ENCODE results near the gene SLC27A5.
"Not testable (repeated sequence)": the region's sequence is repeated elsewhere in the genome, so short reads cannot be mapped to it uniquely, and the experiment has no call there.

The SLC27A5 gene

DNA sequence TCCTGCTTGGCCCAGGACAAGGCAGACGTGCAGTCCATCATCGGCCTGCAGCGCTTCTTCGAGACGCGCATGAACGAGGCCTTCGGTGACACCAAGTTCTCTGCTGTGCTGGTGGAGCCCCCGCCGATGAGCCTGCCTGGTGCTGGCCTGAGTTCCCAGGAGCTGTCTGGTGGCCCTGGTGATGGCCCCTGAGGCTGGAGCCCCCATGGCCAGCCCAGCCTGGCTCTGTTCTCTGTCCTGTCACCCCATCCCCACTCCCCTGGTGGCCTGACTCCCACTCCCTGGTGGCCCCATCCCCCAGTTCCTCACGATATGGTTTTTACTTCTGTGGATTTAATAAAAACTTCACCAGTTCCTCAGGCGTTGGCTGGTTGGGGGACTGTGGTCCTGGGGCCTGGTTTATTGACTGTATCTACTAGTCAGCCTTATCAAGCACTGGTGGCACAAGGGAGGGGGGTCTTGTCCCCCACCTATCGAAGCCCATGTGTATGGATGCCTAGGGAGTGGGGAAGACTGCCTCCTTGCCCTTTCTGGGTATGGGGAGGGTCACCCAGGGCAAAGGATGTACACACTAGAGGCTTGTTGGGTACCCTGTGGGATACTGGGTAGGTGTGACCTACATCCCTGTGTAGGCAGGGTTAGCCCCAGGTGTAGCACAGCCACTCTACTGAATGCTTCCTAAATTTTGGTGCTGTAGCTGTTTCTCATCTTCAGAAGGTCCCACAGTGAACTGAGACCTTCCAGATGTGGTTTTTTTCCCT, 38.8 kb upstream of the SLC27A5 start:
- DNase-seq (ENCODE audit: low spot score), result no peak

- DNase-seq (ENCODE audit: low spot score), result no peak
Measured at GRCh38 chr19:58549664-58550361, 38.0 kb upstream of the SLC27A5 start.

- no peak for DNase-seq (ENCODE audit: low spot score)
Measured at GRCh38 chr19:58548859-58549663, 37.3 kb upstream of the SLC27A5 start.

DNA sequence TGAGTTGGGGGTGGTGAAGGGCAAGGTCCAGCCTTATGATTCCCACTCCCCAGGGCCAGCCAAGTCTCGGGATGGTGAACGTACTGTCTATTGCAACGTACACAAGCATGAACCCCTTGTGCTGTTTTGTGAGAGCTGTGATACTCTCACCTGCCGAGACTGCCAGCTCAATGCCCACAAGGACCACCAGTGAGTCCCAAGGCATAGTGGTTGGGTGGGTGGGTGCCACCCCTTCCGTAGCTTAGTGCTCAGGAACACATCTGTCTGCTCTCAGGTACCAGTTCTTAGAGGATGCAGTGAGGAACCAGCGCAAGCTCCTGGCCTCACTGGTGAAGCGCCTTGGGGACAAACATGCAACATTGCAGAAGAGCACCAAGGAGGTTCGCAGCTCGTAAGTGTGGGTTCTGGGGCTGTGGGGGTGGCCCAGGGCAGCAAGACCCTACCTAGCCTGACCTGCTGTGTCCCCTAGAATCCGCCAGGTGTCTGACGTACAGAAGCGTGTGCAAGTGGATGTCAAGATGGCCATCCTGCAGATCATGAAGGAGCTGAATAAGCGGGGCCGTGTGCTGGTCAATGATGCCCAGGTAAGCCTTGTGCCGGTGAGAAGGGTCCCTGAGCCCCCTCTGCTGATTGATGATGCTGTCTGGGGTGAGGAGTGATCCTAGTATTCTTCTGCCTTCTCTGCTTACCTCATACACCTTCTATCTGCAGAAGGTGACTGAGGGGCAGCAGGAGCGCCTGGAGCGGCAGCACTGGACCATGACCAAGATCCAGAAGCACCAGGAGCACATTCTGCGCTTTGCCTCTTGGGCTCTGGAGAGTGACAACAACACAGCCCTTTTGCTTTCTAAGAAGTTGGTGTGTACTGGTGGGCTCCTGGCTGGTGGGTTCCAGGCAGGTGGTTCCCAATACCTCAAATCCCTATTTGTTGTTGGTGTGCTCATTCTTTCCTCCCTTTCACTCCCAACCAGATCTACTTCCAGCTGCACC, 35.8 kb upstream of the SLC27A5 start:
- no peak for DNase-seq (ENCODE audit: low spot score)

DNA sequence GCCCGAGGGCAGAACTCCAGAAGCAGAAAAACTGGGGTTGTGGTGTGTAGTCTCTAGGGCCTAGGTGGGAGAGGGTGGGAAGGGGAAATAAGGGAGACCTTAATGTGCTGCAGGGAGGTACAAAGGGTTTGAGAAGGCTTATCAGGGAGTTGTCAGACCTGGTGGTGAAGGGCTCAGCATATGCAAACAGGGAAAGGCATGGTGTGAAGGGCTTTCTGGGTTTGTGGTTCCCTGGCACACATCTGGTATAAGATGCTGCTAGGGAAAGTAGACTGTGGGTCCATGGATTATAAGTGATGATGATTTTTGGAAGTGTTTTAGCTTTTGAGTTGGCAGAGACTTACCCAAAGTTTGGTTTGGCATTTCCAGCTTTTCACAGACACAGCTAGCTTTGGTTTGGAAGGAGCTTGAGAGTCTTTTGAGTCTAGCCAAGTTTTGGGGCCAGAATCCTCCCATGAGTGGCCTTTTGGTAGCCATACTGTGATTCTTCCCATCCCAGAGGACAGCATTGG, 34.3 kb upstream of the SLC27A5 start:
- no peak for DNase-seq (ENCODE audit: low spot score)

DNA sequence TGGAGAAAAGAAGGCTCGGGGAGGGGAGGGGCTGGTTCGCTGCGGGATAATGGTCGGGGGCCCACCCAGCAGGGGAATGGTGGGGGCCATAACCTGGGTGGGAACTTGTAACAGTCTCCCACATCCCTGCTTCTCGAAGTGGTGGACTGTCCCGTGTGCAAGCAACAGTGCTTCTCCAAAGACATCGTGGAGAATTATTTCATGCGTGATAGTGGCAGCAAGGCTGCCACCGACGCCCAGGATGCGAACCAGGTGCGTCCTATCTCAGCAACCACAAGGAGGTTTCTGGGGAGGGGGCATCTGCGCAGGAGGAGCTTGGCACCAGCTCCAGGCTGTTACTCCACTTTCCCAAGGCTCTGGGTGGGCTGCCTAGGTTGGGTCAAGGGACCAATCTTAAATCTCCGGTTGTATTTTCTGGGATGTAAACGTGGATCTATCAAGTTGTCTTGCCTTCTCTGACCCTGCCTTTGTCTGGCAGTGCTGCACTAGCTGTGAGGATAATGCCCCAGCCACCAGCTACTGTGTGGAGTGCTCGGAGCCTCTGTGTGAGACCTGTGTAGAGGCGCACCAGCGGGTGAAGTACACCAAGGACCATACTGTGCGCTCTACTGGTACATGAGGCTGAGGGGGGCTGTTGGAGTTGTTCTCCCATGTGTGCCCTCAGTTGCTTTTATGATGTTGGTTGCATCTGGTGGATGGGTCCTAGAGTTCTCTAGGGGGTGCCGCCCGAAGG, 33.7 kb upstream of the SLC27A5 start:
- no peak for DNase-seq (ENCODE audit: low spot score)

- DNase-seq (ENCODE audit: low spot score), result peak; percentile 43
Measured at GRCh38 chr19:58544591-58545285, 32.9 kb upstream of the SLC27A5 start.

GRCh38 chr19:58543826-58544590, 32.2 kb upstream of the SLC27A5 start, which contains the start of gene TRIM28:
Gene TRIM28 (plus strand): TSS chr19:58544064. CDS start chr19:58544758, 694 bp downstream.
- DNase-seq (ENCODE audit: low spot score), result peak; percentile 100

DNA sequence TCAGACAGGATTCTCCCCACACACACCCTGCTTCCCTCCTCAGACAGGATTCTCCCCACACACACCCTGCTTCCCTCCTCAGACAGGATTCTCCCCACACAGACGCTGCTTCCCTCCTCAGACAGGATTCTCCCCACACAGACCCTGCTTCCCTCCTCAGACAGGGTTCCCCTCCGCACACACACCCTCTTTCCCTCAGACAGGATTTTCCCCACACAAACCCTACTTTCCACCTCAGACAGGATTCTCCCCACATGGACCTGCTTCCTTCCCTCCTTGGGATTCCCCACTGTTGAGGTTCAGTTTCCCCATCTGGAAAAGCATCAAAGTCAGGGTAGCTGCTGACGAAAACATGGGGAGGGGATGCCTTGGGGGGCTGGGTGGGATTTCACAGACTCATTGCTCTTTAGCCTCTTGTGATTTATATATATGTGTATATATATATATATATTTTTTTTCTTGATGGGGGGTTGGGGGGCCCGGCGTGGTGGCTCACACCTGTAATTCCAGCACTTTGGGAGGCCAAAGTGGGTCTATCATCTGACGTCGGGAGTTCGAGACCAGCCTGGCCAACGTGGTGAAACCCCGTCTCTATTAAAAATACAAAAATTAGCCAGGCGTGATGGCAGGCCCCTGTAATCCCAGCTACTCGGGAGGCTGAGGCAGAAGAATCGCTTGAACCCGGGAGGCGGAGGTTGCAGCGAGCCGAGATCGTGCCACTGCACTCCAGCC, 31.0 kb upstream of the SLC27A5 start:
- DNase-seq (ENCODE audit: low spot score), result not testable (repeated sequence)

GRCh38 chr19:58539169-58539559, 27.4 kb upstream of the SLC27A5 start:
- DNase-seq (ENCODE audit: low spot score), result not testable (repeated sequence)

DNA sequence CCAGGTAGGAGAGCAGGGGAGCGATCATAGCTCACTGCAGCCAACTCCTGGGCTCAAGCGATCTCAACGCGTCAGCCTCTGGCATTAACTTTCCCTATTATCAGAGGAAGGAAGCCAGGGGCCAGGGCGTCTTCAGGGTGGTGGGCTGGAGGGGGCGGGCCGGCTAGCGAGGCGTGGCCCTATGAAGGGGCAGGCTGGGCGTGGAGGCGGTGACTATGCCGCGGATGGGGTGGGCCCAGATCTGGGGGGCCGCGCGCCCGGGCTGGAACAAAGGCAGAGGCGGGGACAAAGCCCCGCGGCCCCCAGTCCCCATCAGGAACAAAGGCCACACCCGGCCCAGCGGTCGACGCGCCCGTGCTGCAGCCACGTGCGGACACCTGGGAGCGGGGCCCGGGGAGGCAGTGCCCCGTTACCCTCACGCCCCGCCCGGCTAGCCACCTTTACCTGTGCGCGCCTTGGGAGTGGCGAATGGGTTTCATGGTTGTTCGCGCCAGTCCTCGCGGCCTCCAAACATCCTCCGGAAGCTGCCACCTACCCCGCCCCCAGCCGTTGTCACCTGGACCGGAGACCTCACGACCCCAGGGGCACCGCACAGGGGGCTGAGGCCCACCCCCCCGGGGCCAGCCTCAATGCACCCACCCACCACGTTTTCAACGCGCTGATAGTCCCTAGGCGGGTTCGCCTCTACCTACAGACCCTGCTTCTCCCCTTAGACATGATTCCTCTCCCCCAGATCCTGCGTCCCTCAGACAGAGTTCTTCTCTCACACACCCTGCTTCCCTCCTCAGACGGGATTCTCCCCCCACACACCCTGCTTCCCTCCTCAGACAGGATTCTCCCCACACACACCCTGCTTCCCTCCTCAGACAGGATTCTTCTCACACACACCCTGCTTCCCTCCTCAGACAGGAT, 26.7 kb upstream of the SLC27A5 start:
- DNase-seq (ENCODE audit: low spot score), result peak; percentile 91

DNA sequence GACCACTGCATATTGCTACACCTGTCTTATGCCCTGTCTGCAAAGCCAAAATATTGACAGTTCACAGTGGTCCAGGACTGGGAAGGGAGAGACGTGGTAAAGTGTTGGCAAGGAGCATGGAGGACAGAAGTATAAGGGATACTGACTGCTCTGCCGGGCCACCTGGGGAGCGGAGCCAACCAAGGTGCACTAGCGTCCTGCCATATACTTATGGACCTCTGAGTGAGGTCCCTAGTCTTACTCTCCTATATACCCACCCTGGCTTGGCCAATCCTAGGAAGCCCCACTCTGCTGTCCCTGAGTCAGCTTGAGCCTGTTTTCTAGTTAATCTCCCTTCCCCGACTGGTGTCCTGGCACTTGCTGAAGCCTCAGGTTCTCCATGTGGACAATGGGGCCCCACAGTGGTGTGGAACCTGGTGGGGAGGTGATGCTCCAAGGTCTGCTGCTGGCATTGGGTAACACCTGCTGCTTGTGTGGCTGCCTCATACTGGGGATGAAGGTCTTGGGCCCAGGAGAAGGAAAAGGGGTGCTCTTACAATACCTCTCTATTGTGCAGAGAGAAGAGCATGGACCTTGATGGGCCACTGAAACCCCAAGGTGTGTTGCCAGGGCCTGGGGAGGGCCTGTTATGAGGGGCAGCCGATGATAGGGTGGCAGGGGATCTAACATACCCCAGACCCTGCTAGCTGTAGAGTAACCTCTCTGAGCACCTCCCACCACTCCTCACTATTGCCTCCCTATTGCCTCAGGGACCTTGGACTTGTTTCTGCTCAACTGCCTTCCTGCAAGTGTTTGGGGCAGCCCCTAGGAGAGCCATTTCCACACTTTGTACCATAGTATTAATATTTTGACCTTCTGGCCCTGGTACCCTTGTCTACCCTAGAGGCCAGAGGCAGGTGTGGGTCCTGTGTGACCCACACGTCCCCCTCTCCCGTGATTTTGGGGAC, 25.3 kb upstream of the SLC27A5 start:
- no peak for DNase-seq (ENCODE audit: low spot score)

GRCh38 chr19:58535857-58536256, 24.1 kb upstream of the SLC27A5 start:
- DNase-seq (ENCODE audit: low spot score), result no peak

- DNase-seq (ENCODE audit: low spot score), result no peak
Measured at GRCh38 chr19:58531034-58531840, 19.4 kb upstream of the SLC27A5 start.

GRCh38 chr19:58529405-58529804, 17.6 kb upstream of the SLC27A5 start:
- DNase-seq (ENCODE audit: low spot score), result no peak

Measured in SW480 (cell line).